Measurements from ENCODE around the gene PIK3C3. TPM values are rescaled to one million over a fixed set of nuclear protein-coding genes. Genes with fewer than 3 reads are reported as not detected.

Gene PIK3C3
- total and polyA plus RNA-seq, 9 of the 15 experiments (the other 6 are each of a cell fraction or from before 2014, with no cell fraction given), result 27.0 to 101 (median 42.9) TPM

GRCh38 chr18:41954827-41955613 is at the start of gene PIK3C3 (continued):
- TF ChIP-seq ZNF311 (CRISPR knock-in tag; IDR thresholded peaks at IDR 0.05), result no peak
- TF ChIP-seq BRF1 (IDR thresholded peaks at IDR 0.05; ENCODE audit: borderline replicate concordance, extremely low read depth, insufficient read length), result no peak
- no peak for TF ChIP-seq E2F3 (CRISPR knock-in tag; IDR thresholded peaks at IDR 0.05)
- TF ChIP-seq POLR2B (IDR thresholded peaks at IDR 0.05; ENCODE audit: low read depth, partially characterized antibody), result peak; percentile 66
- no peak for TF ChIP-seq ZNF165 (CRISPR knock-in tag; IDR thresholded peaks at IDR 0.05; ENCODE audit: borderline replicate concordance)
- TF ChIP-seq CAMTA2 (CRISPR knock-in tag; conservative IDR thresholded peaks at IDR 0.05), result no peak
- no peak for TF ChIP-seq ZNF766 (CRISPR knock-in tag; conservative IDR thresholded peaks at IDR 0.05)
- no peak for TF ChIP-seq SREBF2 (CRISPR knock-in tag; IDR thresholded peaks at IDR 0.05)
- TF ChIP-seq TAF1 (IDR thresholded peaks at IDR 0.05; ENCODE audit: control insufficient read depth, extremely low read depth, insufficient read depth, low read length, severe bottlenecking), result peak; percentile 31
- TF ChIP-seq ZNF395 (CRISPR knock-in tag; IDR thresholded peaks at IDR 0.05), result peak; percentile 40; the same call in 1 of the 2 replicates
- 0 out of 2 replicates have a peak, but pooled peaks have one; percentile 56 for TF ChIP-seq E4F1 (CRISPR knock-in tag; IDR thresholded peaks at IDR 0.05; ENCODE audit: borderline replicate concordance)
- TF ChIP-seq MIER1 (IDR thresholded peaks at IDR 0.05; ENCODE audit: low read depth), result no peak
- TF ChIP-seq SAFB2 (IDR thresholded peaks at IDR 0.05; ENCODE audit: borderline replicate concordance, low read depth, low read length, severe bottlenecking), result no peak
- peak; percentile 35; the same call in 1 of the 2 replicates for TF ChIP-seq XRCC5 (IDR thresholded peaks at IDR 0.05; ENCODE audit: low read depth, low read length)
- TF ChIP-seq ETV5 (CRISPR knock-in tag; IDR thresholded peaks at IDR 0.05; ENCODE audit: low read depth), result no peak
- no peak for TF ChIP-seq TAF9B (IDR thresholded peaks at IDR 0.05; ENCODE audit: partially characterized antibody)
- TF ChIP-seq KAT7 (CRISPR knock-in tag; IDR thresholded peaks at IDR 0.05; ENCODE audit: borderline replicate concordance), result peak; percentile 32; the same call in 1 of the 2 replicates
- no peak; the same call in 1 of the 2 replicates for TF ChIP-seq MAFK (IDR thresholded peaks at IDR 0.05; ENCODE audit: low read length)
- no peak for TF ChIP-seq ZNF717 (CRISPR knock-in tag; IDR thresholded peaks at IDR 0.05)
- TF ChIP-seq ZFP36 (IDR thresholded peaks at IDR 0.05; ENCODE audit: low read depth, low read length, partially characterized antibody), result no peak
- TF ChIP-seq HES1 (IDR thresholded peaks at IDR 0.05; ENCODE audit: low read depth), result no peak
- no peak for TF ChIP-seq MECOM (CRISPR knock-in tag; IDR thresholded peaks at IDR 0.05)
- TF ChIP-seq TFAP4 (CRISPR knock-in tag; IDR thresholded peaks at IDR 0.05; ENCODE audit: borderline replicate concordance), result peak; percentile 99
